ENCODE data around the gene ARL5C.

The ARL5C gene

GRCh38 chr17:39181303-39181702 is 15.3 kb upstream of the ARL5C start:
- no peaks in the 10 kb centered on the region for H3K4me1 ChIP-seq (ENCODE audit: control insufficient read depth, low read length)
- H4K20me1 ChIP-seq (ENCODE audit: control insufficient read depth, insufficient read depth, low read depth, low read length): no peaks in the 10 kb centered on the region
- H3K4me3 ChIP-seq (ENCODE audit: low read length): no peak overlapping the region
- peaks cover 64% of the 10 kb centered on the region for H3K36me3 ChIP-seq (ENCODE audit: control insufficient read depth, low read length)
- no peaks in the 10 kb centered on the region for H3K79me2 ChIP-seq (ENCODE audit: control insufficient read depth, low read length)
- H3K27me3 ChIP-seq (ENCODE audit: control insufficient read depth, low read length): no peaks in the 10 kb centered on the region
- H3F3A ChIP-seq (ENCODE audit: control insufficient read depth, insufficient read depth): no peaks in the 10 kb centered on the region; the same call in 1 of the 2 replicates
- no peaks in the 10 kb centered on the region for H3K9me3 ChIP-seq (ENCODE audit: control insufficient read depth, insufficient read depth, low read length)
- H3K27ac ChIP-seq (ENCODE audit: low read depth, low read length): no peak overlapping the region
- TF ChIP-seq EZH2phosphoT487 (IDR thresholded peaks at IDR 0.05; ENCODE audit: borderline replicate concordance, low read length): no peak
- TF ChIP-seq, protein P1, sequence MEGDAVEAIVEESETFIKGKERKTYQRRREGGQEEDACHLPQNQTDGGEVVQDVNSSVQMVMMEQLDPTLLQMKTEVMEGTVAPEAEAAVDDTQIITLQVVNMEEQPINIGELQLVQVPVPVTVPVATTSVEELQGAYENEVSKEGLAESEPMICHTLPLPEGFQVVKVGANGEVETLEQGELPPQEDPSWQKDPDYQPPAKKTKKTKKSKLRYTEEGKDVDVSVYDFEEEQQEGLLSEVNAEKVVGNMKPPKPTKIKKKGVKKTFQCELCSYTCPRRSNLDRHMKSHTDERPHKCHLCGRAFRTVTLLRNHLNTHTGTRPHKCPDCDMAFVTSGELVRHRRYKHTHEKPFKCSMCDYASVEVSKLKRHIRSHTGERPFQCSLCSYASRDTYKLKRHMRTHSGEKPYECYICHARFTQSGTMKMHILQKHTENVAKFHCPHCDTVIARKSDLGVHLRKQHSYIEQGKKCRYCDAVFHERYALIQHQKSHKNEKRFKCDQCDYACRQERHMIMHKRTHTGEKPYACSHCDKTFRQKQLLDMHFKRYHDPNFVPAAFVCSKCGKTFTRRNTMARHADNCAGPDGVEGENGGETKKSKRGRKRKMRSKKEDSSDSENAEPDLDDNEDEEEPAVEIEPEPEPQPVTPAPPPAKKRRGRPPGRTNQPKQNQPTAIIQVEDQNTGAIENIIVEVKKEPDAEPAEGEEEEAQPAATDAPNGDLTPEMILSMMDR (IDR thresholded peaks at IDR 0.05; ENCODE audit: low read depth, low read length, poor library complexity, severe bottlenecking): no peak
- H3K9me2 ChIP-seq (replicated peaks; ENCODE audit: control insufficient read depth, low read length): no peaks in the 10 kb centered on the region
- no peak overlapping the region for H3K4me2 ChIP-seq (ENCODE audit: low read length)

DNA sequence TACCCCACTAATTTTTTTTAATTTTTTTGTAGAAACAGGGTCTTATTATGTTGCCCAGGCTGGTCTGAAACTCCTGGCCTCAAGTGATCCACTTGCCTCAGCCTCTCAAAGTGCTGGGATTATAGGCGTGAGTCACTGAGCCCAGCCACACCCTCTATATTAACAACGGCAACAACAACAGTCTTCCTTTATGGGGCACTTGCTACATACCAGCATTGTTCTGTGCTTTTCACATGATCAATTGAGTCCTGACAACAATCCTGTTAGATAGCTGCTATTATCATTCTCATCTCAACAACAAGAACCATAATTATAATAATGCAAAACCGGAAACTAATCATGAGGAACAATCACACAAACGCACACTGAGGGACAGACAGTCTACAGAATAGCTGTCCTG is 12.6 kb upstream of the ARL5C start:
- Histone ChIP-seq H3K4me2 (ENCODE audit: low read length) (no peak overlapping the region), H3K27me3 (ENCODE audit: control insufficient read depth, low read length) (no peaks in the 10 kb centered on the region), H3F3A (ENCODE audit: control insufficient read depth, insufficient read depth) (no peaks in the 10 kb centered on the region; the same call in 1 of the 2 replicates), H4K20me1 (ENCODE audit: control insufficient read depth, insufficient read depth, low read depth, low read length) (peaks cover 4% of the 10 kb centered on the region; the same call in 1 of the 2 replicates), H3K4me1 (ENCODE audit: control insufficient read depth, low read length) (peaks cover 1% of the 10 kb centered on the region), H3K27ac (ENCODE audit: low read depth, low read length) (no peak overlapping the region), H3K9me2 (replicated peaks; ENCODE audit: control insufficient read depth, low read length) (no peaks in the 10 kb centered on the region), H3K79me2 (ENCODE audit: control insufficient read depth, low read length) (no peaks in the 10 kb centered on the region), H3K9me3 (ENCODE audit: control insufficient read depth, insufficient read depth, low read length) (no peaks in the 10 kb centered on the region), H3K4me3 (ENCODE audit: low read length) (no peak overlapping the region), H3K36me3 (ENCODE audit: control insufficient read depth, low read length) (peaks cover 55% of the 10 kb centered on the region)
- TF ChIP-seq EZH2phosphoT487 (IDR thresholded peaks at IDR 0.05; ENCODE audit: borderline replicate concordance, low read length): no peak
- TF ChIP-seq, protein P1 (IDR thresholded peaks at IDR 0.05; ENCODE audit: low read depth, low read length, poor library complexity, severe bottlenecking): no peak

DNA sequence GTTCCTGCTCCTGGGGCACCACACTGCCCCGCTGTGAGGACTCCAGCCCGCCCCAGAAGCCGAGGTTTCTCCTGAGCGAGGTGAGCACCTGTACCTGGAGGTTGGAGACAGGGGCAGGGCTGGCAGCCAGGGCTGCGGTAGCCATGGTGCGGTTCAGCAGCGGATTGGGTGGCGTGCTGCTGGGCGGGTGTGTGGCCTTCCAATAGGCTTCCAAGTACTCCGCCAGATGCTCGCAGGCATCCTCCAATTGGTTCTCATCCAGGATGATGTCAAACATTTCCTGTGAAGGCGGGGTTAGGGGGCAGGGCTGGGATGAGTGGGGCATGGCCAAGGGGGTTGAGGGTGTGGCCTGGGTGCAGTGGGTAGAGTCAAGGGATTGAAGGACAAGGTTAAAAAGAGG is 11.3 kb upstream of the ARL5C start:
- H3K27ac ChIP-seq (ENCODE audit: low read depth, low read length): no peak overlapping the region
- H3K4me1 ChIP-seq (ENCODE audit: control insufficient read depth, low read length): peaks cover 11% of the 10 kb centered on the region
- H3K9me3 ChIP-seq (ENCODE audit: control insufficient read depth, insufficient read depth, low read length): no peaks in the 10 kb centered on the region
- no peak overlapping the region for H3K4me3 ChIP-seq (ENCODE audit: low read length)
- H3F3A ChIP-seq (ENCODE audit: control insufficient read depth, insufficient read depth): no peaks in the 10 kb centered on the region; the same call in 1 of the 2 replicates
- no peak for TF ChIP-seq EZH2phosphoT487 (IDR thresholded peaks at IDR 0.05; ENCODE audit: borderline replicate concordance, low read length)
- TF ChIP-seq, protein P1 (IDR thresholded peaks at IDR 0.05; ENCODE audit: low read depth, low read length, poor library complexity, severe bottlenecking): no peak
- no peaks in the 10 kb centered on the region for H3K9me2 ChIP-seq (replicated peaks; ENCODE audit: control insufficient read depth, low read length)
- H3K4me2 ChIP-seq (ENCODE audit: low read length): no peak overlapping the region
- H3K36me3 ChIP-seq (ENCODE audit: control insufficient read depth, low read length): peaks cover 46% of the 10 kb centered on the region
- no peaks in the 10 kb centered on the region for H3K79me2 ChIP-seq (ENCODE audit: control insufficient read depth, low read length)
- no peaks in the 10 kb centered on the region for H3K27me3 ChIP-seq (ENCODE audit: control insufficient read depth, low read length)
- peaks cover 4% of the 10 kb centered on the region; the same call in 1 of the 2 replicates for H4K20me1 ChIP-seq (ENCODE audit: control insufficient read depth, insufficient read depth, low read depth, low read length)

Measured in DOHH2 (cell line).